HepG2 (cell line): ENCODE results near the gene AKR7A2. TPM values are rescaled to one million over a fixed set of nuclear protein-coding genes. Genes with fewer than 3 reads are reported as not detected.
A peak's percentile ranks its signal among the peaks of the same experiment; 100 is the strongest.

ENCODE experiments used
- EED ChIP-seq: sonication (generic); formaldehyde crosslinking; IDR thresholded peaks from 2 replicates; pipeline ENCODE4 v1.5.0; 2020; ENCODE audit warnings: mild to moderate bottlenecking, missing genetic modification reagents
- ERF ChIP-seq: IDR thresholded peaks from 2 replicates; pipeline ENCODE4 v1.6.1; 2018; ENCODE audit warnings: missing biosample characterization, missing genetic modification reagents
- ETV6 ChIP-seq: sonication (generic); formaldehyde crosslinking; conservative IDR thresholded peaks from 2 replicates; pipeline ENCODE4 v1.4.0; 2020; ENCODE audit warnings: missing genetic modification reagents
- IKZF4 ChIP-seq: sonication (generic); formaldehyde crosslinking; IDR thresholded peaks from 2 replicates; pipeline ENCODE4 v1.5.1; 2020; ENCODE audit warnings: borderline replicate concordance, mild to moderate bottlenecking, low read depth, missing genetic modification reagents; ENCODE audit errors: not compliant biosample characterization
- MAZ ChIP-seq, 2 experiments: sonication (generic) in 1 of 2; formaldehyde crosslinking in 1 of 2; IDR thresholded peaks; 2 replicates each; pipeline versions ENCODE4 v1.5.0 to v1.6.1; 2012 to 2020; ENCODE audit warnings: low read depth in 2 of 2, mild to moderate bottlenecking in 2 of 2, borderline replicate concordance in 1 of 2, improper control_type of control experiment in 1 of 2, low read length in 1 of 2, missing genetic modification reagents in 1 of 2, moderate library complexity in 1 of 2
- MTF2 ChIP-seq: sonication (generic); formaldehyde crosslinking; IDR thresholded peaks from 2 replicates; pipeline ENCODE4 v1.5.0; 2020; ENCODE audit warnings: missing genetic modification reagents, borderline replicate concordance
- NCOA2 ChIP-seq: sonication (generic); formaldehyde crosslinking; IDR thresholded peaks from 2 replicates; pipeline ENCODE4 v1.8.0; 2022; ENCODE audit warnings: inconsistent platforms
- TBX2 ChIP-seq: sonication (generic); formaldehyde crosslinking; IDR thresholded peaks from 2 replicates; pipeline ENCODE4 v1.5.0; 2020; ENCODE audit warnings: missing genetic modification reagents, mild to moderate bottlenecking, borderline replicate concordance
- WIZ ChIP-seq: sonication (generic); formaldehyde crosslinking; IDR thresholded peaks from 2 replicates; pipeline ENCODE4 v1.5.1; 2020; ENCODE audit warnings: mild to moderate bottlenecking, missing genetic modification reagents
- ZNF160 ChIP-seq: sonication (generic); formaldehyde crosslinking; IDR thresholded peaks from 2 replicates; pipeline ENCODE4 v1.8.0; 2022; ENCODE audit warnings: mild to moderate bottlenecking, inconsistent platforms, missing genetic modification reagents
- ZNF335 ChIP-seq: sonication (generic); formaldehyde crosslinking; IDR thresholded peaks from 2 replicates; pipeline ENCODE4 v1.4.0; 2020; ENCODE audit warnings: missing genetic modification reagents
- ZNF552 ChIP-seq: sonication (generic); formaldehyde crosslinking; IDR thresholded peaks from 2 replicates; pipeline ENCODE4 v1.9.0; 2022; ENCODE audit warnings: missing genetic modification reagents, mild to moderate bottlenecking, borderline replicate concordance
- ZNF652 ChIP-seq: IDR thresholded peaks from 2 replicates; pipeline ENCODE4 v1.6.1; 2016; ENCODE audit warnings: low read depth, borderline replicate concordance
- ZNF660 ChIP-seq: sonication (generic); formaldehyde crosslinking; IDR thresholded peaks from 2 replicates; pipeline ENCODE4 v1.5.1; 2020; ENCODE audit warnings: mild to moderate bottlenecking, low read depth, missing genetic modification reagents, borderline replicate concordance
- polyA plus RNA-seq, 8 experiments: library from polyadenylated mRNA; depleted of rRNA in 3 of 8; stranded (reverse) in 7 of 8; unstranded in 1 of 8; fragments of >200 nt; fragmentation: Illumina TruSeq in 4 of 8; extraction: Trizol in 4 of 8; gene quantifications; 2 replicates each; pipeline versions ENCODE4 v1.2.1 to v1.2.3, GENCODE V29; 2011 to 2016; ENCODE audit warnings: low read depth in 4 of 8, missing spikeins in 1 of 8, mixed read lengths in 1 of 8; ENCODE audit not compliant: insufficient read depth in 1 of 8
- total RNA-seq, 5 experiments: library from RNA; depleted of rRNA; stranded (reverse); fragments of >200 nt; fragmentation: Illumina TruSeq; extraction: Trizol; gene quantifications; 2 replicates each; pipeline ENCODE4 v1.2.3, GENCODE V29; 2016; ENCODE audit warnings: low read depth in 1 of 5
- TF ChIP-seq, protein P1 (sequence below): sonication (generic); formaldehyde crosslinking; IDR thresholded peaks from 2 replicates; pipeline ENCODE4 v1.9.0; 2022; ENCODE audit warnings: missing genetic modification reagents, mild to moderate bottlenecking, borderline replicate concordance
- TF ChIP-seq, protein P2 (sequence below): sonication (generic); formaldehyde crosslinking; IDR thresholded peaks from 2 replicates; pipeline ENCODE4 v1.5.1; 2020; ENCODE audit warnings: mild to moderate bottlenecking, missing genetic modification reagents, moderate library complexity
- TF ChIP-seq, protein P3 (sequence below): IDR thresholded peaks from 2 replicates; pipeline ENCODE4 v1.6.1; 2016; ENCODE audit warnings: mild to moderate bottlenecking
- TF ChIP-seq, protein P4 (sequence below): sonication (generic); formaldehyde crosslinking; IDR thresholded peaks from 2 replicates; pipeline ENCODE4 v1.4.0; 2020; ENCODE audit warnings: mild to moderate bottlenecking, low read depth, missing genetic modification reagents
- TF ChIP-seq, protein P5 (sequence below): sonication (generic); formaldehyde crosslinking; IDR thresholded peaks from 2 replicates; pipeline ENCODE4 v1.4.0; 2020; ENCODE audit warnings: missing genetic modification reagents

AKR7A2 gene
- total and polyA plus RNA-seq, 2 of the 13 experiments (the other 11 are each of a cell fraction or from before 2014, with no cell fraction given), result 45.2 to 75.6 TPM

DNA sequence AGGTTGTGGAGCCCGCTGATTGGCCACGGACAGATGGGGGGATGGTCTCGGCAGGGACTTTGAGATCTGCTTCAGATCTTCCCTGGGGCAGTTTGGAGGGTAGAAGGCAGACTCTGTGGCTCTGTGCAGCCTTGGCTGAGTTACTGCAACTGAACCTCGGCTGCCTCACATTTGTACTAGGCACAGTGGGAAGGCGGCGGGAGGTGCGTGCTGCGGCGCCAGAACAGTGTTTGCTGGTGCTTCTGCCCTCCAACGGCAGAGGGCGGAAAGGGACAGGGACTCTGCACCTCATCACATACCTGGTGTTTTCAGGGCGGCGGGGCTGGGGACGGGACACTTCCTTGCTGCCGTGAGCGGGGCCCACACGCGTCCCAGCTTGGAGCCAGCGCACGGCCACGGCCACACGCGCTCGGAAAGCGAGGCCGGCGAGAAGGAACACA lies 26.4 kb upstream of the AKR7A2 start (continued):
- TF ChIP-seq, protein P1, sequence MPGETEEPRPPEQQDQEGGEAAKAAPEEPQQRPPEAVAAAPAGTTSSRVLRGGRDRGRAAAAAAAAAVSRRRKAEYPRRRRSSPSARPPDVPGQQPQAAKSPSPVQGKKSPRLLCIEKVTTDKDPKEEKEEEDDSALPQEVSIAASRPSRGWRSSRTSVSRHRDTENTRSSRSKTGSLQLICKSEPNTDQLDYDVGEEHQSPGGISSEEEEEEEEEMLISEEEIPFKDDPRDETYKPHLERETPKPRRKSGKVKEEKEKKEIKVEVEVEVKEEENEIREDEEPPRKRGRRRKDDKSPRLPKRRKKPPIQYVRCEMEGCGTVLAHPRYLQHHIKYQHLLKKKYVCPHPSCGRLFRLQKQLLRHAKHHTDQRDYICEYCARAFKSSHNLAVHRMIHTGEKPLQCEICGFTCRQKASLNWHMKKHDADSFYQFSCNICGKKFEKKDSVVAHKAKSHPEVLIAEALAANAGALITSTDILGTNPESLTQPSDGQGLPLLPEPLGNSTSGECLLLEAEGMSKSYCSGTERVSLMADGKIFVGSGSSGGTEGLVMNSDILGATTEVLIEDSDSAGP (CRISPR knock-in tag), result peak; percentile 79
- TF ChIP-seq NCOA2 (CRISPR knock-in tag), result peak; percentile 14; the same call in 1 of the 2 replicates
- TF ChIP-seq, protein P2, sequence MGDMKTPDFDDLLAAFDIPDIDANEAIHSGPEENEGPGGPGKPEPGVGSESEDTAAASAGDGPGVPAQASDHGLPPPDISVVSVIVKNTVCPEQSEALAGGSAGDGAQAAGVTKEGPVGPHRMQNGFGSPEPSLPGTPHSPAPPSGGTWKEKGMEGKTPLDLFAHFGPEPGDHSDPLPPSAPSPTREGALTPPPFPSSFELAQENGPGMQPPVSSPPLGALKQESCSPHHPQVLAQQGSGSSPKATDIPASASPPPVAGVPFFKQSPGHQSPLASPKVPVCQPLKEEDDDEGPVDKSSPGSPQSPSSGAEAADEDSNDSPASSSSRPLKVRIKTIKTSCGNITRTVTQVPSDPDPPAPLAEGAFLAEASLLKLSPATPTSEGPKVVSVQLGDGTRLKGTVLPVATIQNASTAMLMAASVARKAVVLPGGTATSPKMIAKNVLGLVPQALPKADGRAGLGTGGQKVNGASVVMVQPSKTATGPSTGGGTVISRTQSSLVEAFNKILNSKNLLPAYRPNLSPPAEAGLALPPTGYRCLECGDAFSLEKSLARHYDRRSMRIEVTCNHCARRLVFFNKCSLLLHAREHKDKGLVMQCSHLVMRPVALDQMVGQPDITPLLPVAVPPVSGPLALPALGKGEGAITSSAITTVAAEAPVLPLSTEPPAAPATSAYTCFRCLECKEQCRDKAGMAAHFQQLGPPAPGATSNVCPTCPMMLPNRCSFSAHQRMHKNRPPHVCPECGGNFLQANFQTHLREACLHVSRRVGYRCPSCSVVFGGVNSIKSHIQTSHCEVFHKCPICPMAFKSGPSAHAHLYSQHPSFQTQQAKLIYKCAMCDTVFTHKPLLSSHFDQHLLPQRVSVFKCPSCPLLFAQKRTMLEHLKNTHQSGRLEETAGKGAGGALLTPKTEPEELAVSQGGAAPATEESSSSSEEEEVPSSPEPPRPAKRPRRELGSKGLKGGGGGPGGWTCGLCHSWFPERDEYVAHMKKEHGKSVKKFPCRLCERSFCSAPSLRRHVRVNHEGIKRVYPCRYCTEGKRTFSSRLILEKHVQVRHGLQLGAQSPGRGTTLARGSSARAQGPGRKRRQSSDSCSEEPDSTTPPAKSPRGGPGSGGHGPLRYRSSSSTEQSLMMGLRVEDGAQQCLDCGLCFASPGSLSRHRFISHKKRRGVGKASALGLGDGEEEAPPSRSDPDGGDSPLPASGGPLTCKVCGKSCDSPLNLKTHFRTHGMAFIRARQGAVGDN, result peak; percentile 92
- no peak for TF ChIP-seq ZNF160 (CRISPR knock-in tag)
- no peak for TF ChIP-seq IKZF4 (CRISPR knock-in tag)
- TF ChIP-seq ETV6 (CRISPR knock-in tag), result no peak
- TF ChIP-seq ZNF652, result no peak
- TF ChIP-seq ERF (CRISPR knock-in tag), result 0 out of 2 replicates have a peak, but pooled peaks have one; percentile 16
- TF ChIP-seq, protein P3, sequence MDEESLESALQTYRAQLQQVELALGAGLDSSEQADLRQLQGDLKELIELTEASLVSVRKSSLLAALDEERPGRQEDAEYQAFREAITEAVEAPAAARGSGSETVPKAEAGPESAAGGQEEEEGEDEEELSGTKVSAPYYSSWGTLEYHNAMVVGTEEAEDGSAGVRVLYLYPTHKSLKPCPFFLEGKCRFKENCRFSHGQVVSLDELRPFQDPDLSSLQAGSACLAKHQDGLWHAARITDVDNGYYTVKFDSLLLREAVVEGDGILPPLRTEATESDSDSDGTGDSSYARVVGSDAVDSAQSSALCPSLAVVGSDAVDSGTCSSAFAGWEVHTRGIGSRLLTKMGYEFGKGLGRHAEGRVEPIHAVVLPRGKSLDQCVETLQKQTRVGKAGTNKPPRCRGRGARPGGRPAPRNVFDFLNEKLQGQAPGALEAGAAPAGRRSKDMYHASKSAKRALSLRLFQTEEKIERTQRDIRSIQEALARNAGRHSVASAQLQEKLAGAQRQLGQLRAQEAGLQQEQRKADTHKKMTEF (CRISPR knock-in tag), result peak; percentile 64; the same call in 1 of the 2 replicates
- TF ChIP-seq, protein P4, sequence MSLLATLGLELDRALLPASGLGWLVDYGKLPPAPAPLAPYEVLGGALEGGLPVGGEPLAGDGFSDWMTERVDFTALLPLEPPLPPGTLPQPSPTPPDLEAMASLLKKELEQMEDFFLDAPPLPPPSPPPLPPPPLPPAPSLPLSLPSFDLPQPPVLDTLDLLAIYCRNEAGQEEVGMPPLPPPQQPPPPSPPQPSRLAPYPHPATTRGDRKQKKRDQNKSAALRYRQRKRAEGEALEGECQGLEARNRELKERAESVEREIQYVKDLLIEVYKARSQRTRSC (CRISPR knock-in tag), result no peak
- TF ChIP-seq WIZ, result no peak
- TF ChIP-seq ZNF335 (CRISPR knock-in tag), result peak; percentile 79; the same call in 1 of the 2 replicates
- TF ChIP-seq, protein P5, sequence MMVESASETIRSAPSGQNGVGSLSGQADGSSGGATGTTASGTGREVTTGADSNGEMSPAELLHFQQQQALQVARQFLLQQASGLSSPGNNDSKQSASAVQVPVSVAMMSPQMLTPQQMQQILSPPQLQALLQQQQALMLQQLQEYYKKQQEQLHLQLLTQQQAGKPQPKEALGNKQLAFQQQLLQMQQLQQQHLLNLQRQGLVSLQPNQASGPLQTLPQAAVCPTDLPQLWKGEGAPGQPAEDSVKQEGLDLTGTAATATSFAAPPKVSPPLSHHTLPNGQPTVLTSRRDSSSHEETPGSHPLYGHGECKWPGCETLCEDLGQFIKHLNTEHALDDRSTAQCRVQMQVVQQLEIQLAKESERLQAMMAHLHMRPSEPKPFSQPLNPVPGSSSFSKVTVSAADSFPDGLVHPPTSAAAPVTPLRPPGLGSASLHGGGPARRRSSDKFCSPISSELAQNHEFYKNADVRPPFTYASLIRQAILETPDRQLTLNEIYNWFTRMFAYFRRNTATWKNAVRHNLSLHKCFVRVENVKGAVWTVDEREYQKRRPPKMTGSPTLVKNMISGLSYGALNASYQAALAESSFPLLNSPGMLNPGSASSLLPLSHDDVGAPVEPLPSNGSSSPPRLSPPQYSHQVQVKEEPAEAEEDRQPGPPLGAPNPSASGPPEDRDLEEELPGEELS (CRISPR knock-in tag), result no peak
- TF ChIP-seq EED (CRISPR knock-in tag), result 0 out of 2 replicates have a peak, but pooled peaks have one; percentile 69
- TF ChIP-seq TBX2 (CRISPR knock-in tag), result peak; percentile 70; the same call in 1 of the 2 replicates
- 0 out of 2 replicates have a peak, but pooled peaks have one; percentile 75 for TF ChIP-seq ZNF552 (CRISPR knock-in tag)
- peak; percentile 66; the same call in 1 of the 2 replicates for TF ChIP-seq MTF2 (CRISPR knock-in tag)
- 0 out of 2 replicates have a peak, but pooled peaks have one; percentile 11 for TF ChIP-seq MAZ (IDR thresholded peaks at IDR 0.05; ENCODE audit: borderline replicate concordance, low read depth, low read length)
- peak; percentile 78 for TF ChIP-seq MAZ (CRISPR knock-in tag; IDR thresholded peaks at IDR 0.05; ENCODE audit: low read depth)
- TF ChIP-seq ZNF660 (CRISPR knock-in tag), result no peak
